Measurements from ENCODE around the gene ATOSA.

ATOSA gene

GRCh38 chr15:52653431-52653964 lies 25.7 kb downstream of the ATOSA start:
- no peaks in the 10 kb centered on the region for H4K20me1 ChIP-seq (ENCODE audit: control insufficient read depth, insufficient read depth, low read depth, low read length)
- H3K27me3 ChIP-seq (ENCODE audit: control insufficient read depth, low read length), result no peaks in the 10 kb centered on the region
- peaks cover 63% of the 10 kb centered on the region for H3K36me3 ChIP-seq (ENCODE audit: control insufficient read depth, low read length)
- H3K4me1 ChIP-seq (ENCODE audit: control insufficient read depth, low read length), result peaks cover 13% of the 10 kb centered on the region
- no peaks in the 10 kb centered on the region for H3K9me2 ChIP-seq (replicated peaks; ENCODE audit: control insufficient read depth, low read length)
- H3K79me2 ChIP-seq (ENCODE audit: control insufficient read depth, low read length), result peaks cover 23% of the 10 kb centered on the region
- H3K4me3 ChIP-seq (ENCODE audit: low read length), result no peak overlapping the region
- H3K9me3 ChIP-seq (ENCODE audit: control insufficient read depth, insufficient read depth, low read length), result no peaks in the 10 kb centered on the region
- H3K27ac ChIP-seq (ENCODE audit: low read depth, low read length), result no peak overlapping the region
- H3F3A ChIP-seq (ENCODE audit: control insufficient read depth, insufficient read depth), result no peaks in the 10 kb centered on the region
- TF ChIP-seq EZH2phosphoT487 (IDR thresholded peaks at IDR 0.05; ENCODE audit: borderline replicate concordance, low read length), result no peak
- no peak for TF ChIP-seq CTCF (IDR thresholded peaks at IDR 0.05; ENCODE audit: low read depth, low read length, poor library complexity, severe bottlenecking)
- H3K4me2 ChIP-seq (ENCODE audit: low read length), result no peak overlapping the region

GRCh38 chr15:52652984-52653383 lies 26.2 kb downstream of the ATOSA start:
- Histone ChIP-seq H3K4me2 (ENCODE audit: low read length) (no peak overlapping the region), H4K20me1 (ENCODE audit: control insufficient read depth, insufficient read depth, low read depth, low read length) (no peaks in the 10 kb centered on the region), H3K4me1 (ENCODE audit: control insufficient read depth, low read length) (peaks cover 14% of the 10 kb centered on the region), H3K36me3 (ENCODE audit: control insufficient read depth, low read length) (peaks cover 58% of the 10 kb centered on the region), H3K27ac (ENCODE audit: low read depth, low read length) (no peak overlapping the region), H3F3A (ENCODE audit: control insufficient read depth, insufficient read depth) (no peaks in the 10 kb centered on the region), H3K4me3 (ENCODE audit: low read length) (no peak overlapping the region), H3K27me3 (ENCODE audit: control insufficient read depth, low read length) (no peaks in the 10 kb centered on the region), H3K9me3 (ENCODE audit: control insufficient read depth, insufficient read depth, low read length) (no peaks in the 10 kb centered on the region), H3K79me2 (ENCODE audit: control insufficient read depth, low read length) (peaks cover 20% of the 10 kb centered on the region), H3K9me2 (replicated peaks; ENCODE audit: control insufficient read depth, low read length) (no peaks in the 10 kb centered on the region)
- TF ChIP-seq EZH2phosphoT487 (IDR thresholded peaks at IDR 0.05; ENCODE audit: borderline replicate concordance, low read length) (no peak), CTCF (IDR thresholded peaks at IDR 0.05; ENCODE audit: low read depth, low read length, poor library complexity, severe bottlenecking) (no peak)

- Histone ChIP-seq H3K27ac (ENCODE audit: low read depth, low read length) (no peak overlapping the region), H3F3A (ENCODE audit: control insufficient read depth, insufficient read depth) (no peaks in the 10 kb centered on the region), H3K4me1 (ENCODE audit: control insufficient read depth, low read length) (peaks cover 14% of the 10 kb centered on the region), H4K20me1 (ENCODE audit: control insufficient read depth, insufficient read depth, low read depth, low read length) (no peaks in the 10 kb centered on the region), H3K9me2 (replicated peaks; ENCODE audit: control insufficient read depth, low read length) (no peaks in the 10 kb centered on the region), H3K9me3 (ENCODE audit: control insufficient read depth, insufficient read depth, low read length) (no peaks in the 10 kb centered on the region), H3K4me2 (ENCODE audit: low read length) (no peak overlapping the region), H3K36me3 (ENCODE audit: control insufficient read depth, low read length) (peaks cover 57% of the 10 kb centered on the region), H3K79me2 (ENCODE audit: control insufficient read depth, low read length) (peaks cover 15% of the 10 kb centered on the region), H3K4me3 (ENCODE audit: low read length) (no peak overlapping the region), H3K27me3 (ENCODE audit: control insufficient read depth, low read length) (no peaks in the 10 kb centered on the region)
- TF ChIP-seq EZH2phosphoT487 (IDR thresholded peaks at IDR 0.05; ENCODE audit: borderline replicate concordance, low read length) (no peak), CTCF (IDR thresholded peaks at IDR 0.05; ENCODE audit: low read depth, low read length, poor library complexity, severe bottlenecking) (no peak)
These were observed 26.9 kb downstream of the ATOSA start for GRCh38 chr15:52652286-52652685.

Measured in DOHH2 (cell line).